SIG-M5 treated with dmso at 0.1 percent for 504 hours (cell line): ENCODE measurements around the gene AQP1.

Source experiments
- DNase-seq: peaks from one replicate; lab custom pipeline; 2025; ENCODE audit not compliant: unreplicated experiment; lab: John Stamatoyannopoulos, UW

AQP1 gene

DNA sequence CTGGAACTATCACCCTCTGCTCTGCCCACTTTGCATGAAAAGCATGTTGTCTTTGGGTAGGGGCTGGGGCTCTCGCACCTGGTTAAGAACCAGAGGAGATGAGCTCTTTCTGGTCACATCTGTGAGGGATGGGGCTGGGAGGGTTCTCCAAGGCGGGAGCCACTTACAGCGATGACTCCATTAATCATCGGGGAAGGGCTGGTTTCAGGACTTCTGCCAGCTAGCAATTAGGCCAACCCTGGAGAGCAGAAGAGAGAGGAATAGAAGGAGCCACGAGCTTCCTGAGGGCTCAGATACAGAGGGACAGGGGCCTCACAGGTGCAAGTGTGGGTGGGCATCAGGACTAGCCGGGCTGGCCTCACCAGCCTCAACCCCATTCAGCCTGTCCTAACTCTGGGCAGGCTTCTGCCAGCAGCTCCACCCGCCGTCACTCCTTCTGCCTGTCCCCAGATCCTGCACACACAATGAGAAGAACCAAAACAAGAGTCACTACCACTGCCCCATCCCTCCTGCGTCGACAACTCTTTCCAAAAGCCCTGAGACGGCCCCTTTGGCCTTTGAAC lies 8.4 kb downstream of the AQP1 start:
- no peak for DNase-seq

DNA sequence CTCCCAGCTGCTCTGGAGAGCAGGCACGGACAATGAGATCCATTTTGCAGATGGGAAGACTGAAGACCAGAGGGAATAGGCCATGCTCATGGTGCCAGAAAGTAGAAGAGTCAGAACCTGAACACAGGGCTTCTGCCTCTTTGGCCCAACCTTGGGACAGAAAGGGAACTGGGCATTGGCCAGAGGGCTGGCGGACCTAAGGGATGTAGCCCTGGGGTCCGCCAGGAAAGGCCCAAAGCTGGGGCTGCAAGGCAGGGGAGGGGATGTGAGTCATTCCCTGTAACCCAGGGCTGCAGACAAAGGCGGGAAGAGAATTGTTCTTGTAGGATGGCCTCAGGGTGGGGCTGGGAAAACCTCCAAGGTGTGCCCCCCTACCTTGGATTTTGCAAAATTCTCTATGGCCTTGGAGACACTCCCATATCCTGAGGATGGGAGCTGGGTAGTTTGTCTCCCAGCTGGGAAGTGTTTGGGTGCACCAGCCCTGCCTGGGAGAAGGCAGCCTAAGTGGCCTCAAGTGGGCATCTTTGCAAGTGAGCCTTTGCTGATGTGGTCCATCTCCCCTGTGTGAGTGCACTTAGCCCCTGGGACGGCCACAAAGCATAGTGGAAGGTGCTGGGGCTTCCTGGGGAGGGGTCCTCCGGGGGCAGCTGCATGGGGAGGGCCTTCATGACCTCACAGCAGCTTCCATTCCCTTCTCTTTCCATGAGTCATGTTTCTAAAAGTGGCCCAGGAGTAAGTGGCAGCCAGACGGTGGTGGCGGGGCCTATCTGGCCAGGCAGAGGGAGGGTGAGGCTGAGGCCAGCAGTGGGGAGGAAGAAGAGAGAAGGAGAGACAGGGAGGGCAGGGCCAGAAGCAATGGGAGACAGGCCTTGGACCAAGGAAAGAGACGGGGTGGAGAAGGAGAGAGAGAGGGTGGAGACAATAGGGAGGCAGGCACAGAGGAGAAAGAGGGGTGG lies 9.2 kb downstream of the AQP1 start:
- DNase-seq: no peak

DNA sequence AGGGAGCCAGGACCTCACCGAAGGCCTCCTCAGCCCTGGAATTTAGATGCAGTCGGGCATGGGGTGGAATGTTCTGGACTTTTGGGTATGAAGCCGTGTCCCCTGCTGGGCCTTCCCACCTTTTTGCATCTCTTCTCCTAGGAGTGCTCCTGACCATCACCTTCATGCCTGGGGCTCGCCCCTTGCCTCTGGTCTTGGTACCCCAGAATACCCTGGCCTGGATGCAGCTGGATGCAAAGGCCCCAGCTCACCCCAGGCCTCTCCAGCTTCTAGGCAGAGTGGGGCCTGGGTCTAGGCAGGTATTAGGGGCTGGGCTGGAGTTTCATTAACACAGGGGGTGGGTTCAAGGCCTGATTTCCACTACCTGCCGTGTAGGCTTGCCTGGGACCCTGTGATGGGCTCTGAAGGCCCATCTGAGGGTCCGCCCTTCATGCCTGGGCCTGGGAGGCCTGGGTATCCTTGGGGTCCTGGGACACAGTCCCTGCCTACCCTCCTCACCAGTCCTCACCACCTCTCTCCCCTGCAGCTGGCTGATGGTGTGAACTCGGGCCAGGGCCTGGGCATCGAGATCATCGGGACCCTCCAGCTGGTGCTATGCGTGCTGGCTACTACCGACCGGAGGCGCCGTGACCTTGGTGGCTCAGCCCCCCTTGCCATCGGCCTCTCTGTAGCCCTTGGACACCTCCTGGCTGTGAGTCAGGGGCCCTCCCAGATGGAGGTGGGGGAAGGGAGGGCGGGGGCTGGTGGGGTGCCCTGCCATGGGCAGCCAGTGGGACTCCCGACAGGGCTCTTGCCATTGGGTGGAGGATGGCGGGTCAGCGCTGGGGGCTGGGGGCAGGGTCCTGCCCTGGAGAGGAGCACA lies 10.1 kb downstream of the AQP1 start:
- DNase-seq: no peak

DNA sequence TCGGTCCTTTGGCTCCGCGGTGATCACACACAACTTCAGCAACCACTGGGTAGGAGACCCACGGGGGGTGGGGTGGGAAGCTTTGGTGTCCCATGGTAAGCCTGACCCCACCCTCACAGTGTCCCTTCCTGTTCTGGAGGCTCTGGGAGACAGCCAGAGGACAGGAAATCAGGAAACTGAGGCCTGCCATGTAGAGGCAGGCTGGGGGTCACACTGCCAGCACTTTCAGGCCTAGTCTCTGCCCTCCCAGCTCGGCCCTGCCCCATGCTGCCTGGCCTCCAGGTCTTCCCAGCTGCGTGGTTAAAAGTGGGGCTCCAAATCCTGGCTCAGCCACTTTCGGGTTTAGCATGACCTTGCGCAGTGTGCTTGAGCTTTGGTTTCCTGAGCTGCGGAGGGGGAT lies 10.9 kb downstream of the AQP1 start:
- DNase-seq: no peak

DNA sequence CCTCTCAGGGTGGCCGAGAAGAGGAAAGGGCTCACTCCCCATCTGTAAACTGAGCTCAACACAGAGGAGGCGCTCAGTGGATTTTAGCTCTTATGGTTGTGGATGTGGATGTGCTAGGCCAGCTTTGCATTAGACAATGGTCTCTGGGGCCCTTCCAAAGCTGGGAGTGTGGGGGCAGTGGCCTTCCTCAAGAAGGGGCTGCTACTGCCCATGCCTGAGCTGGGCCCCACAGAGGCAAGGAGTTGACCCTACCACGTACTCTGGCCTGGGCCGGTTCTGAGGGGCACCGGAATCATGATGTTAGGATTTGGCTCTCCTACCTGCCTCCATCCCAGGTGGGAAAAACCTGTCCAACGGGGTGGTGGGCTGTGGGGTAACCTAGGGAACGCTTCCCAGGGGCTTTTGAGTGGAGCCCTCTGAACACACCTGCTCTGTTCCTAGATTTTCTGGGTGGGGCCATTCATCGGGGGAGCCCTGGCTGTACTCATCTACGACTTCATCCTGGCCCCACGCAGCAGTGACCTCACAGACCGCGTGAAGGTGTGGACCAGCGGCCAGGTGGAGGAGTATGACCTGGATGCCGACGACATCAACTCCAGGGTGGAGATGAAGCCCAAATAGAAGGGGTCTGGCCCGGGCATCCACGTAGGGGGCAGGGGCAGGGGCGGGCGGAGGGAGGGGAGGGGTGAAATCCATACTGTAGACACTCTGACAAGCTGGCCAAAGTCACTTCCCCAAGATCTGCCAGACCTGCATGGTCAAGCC lies 11.5 kb downstream of the AQP1 start:
- no peak for DNase-seq

DNA sequence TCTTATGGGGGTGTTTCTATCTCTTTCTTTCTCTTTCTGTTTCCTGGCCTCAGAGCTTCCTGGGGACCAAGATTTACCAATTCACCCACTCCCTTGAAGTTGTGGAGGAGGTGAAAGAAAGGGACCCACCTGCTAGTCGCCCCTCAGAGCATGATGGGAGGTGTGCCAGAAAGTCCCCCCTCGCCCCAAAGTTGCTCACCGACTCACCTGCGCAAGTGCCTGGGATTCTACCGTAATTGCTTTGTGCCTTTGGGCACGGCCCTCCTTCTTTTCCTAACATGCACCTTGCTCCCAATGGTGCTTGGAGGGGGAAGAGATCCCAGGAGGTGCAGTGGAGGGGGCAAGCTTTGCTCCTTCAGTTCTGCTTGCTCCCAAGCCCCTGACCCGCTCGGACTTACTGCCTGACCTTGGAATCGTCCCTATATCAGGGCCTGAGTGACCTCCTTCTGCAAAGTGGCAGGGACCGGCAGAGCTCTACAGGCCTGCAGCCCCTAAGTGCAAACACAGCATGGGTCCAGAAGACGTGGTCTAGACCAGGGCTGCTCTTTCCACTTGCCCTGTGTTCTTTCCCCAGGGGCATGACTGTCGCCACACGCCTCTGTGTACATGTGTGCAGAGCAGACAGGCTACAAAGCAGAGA lies 12.2 kb downstream of the AQP1 start:
- DNase-seq: no peak

DNA sequence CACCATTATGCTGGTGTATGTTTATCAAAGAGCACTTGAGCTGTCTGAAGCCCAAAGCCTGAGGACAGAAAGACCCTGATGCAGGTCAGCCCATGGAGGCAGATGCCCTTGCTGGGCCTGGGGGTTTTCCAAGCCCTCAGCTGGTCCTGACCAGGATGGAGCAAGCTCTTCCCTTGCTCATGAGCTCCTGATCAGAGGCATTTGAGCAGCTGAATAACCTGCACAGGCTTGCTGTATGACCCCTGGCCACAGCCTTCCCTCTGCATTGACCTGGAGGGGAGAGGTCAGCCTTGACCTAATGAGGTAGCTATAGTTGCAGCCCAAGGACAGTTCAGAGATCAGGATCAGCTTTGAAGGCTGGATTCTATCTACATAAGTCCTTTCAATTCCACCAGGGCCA lies 13.0 kb downstream of the AQP1 start:
- no peak for DNase-seq

DNA sequence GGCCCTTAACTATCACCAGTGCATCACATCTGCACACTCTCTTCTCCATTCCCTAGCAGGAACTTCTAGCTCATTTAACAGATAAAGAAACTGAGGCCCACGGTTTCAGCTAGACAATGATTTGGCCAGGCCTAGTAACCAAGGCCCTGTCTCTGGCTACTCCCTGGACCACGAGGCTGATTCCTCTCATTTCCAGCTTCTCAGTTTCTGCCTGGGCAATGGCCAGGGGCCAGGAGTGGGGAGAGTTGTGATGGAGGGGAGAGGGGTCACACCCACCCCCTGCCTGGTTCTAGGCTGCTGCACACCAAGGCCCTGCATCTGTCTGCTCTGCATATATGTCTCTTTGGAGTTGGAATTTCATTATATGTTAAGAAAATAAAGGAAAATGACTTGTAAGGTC lies 13.5 kb downstream of the AQP1 start:
- DNase-seq: no peak

DNA sequence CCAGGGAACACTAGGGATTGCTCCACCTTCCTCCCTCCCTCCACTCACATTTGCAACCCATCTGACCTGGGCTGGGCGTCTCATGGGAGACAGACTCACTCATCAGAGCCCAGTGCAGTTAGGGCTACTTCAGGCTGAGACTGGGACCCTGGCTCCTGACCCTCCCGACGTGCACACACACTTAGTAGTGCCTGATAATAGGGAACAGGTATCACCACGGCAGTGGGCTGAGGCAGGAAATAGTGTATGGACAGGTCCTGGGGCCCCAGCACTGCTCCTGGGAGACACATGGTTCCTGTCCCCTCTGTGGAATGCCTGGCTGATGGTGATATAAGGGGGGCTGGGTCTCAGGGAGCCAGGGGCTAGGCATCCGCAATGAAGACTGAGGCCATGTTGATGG lies 14.3 kb downstream of the AQP1 start:
- DNase-seq: no peak

DNA sequence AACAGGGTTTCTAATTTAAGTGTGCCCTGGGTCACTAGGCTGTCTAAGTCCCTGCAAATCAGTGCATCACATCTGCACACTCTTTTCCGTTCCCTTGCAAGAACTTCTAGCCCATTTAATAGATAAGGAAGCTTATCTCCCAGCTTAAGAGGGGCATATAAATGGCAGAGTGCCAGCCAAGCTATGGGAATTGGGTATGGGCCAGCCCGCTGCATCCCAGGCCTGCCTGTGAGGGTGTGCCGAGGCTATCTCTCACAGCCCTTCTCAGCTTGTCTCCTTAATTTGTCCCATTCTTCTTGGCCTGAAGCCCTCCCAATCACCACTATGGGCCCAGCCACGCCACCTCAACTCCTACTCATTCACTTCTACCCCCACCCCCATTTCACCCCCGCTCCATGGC lies 14.7 kb downstream of the AQP1 start:
- DNase-seq: no peak

DNA sequence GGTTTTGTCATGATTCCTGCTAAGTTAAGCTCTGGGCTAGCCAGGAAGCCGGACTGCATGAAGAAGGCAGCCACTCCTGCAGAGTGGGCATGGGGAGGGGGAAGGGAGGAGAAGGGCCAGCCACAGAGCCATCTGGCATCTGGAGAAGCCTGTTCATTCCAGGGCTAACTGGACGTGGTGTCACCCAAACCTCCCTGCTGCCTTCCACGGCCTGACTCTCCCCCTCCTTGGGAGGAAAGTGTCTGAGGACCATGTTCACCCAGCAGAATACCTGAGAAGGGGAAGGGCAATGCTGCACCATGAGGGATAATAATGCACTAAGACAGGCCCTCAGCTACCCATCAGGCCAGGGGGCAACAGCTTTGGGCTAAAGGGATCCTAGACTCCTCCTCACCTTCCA lies 15.4 kb downstream of the AQP1 start:
- DNase-seq: no peak

DNA sequence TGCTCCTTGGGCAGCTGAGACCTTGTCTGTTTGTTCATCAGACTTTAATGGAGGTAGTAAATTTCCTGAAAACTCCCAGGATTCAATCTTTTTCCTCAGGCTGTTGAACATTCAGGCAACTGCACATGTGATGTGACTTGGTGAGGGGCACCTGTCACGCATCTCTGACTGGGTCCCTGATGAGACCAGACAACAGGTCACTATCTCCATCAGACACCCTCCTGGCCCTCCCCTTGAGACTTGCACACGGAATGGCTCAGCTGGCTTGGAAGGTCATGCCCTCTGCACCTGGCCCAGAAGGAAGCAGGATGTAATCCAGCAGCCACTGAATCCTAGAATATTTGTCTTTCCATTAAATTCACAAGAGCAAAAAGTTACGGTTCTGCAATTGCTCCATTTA lies 15.9 kb downstream of the AQP1 start:
- DNase-seq: no peak

DNA sequence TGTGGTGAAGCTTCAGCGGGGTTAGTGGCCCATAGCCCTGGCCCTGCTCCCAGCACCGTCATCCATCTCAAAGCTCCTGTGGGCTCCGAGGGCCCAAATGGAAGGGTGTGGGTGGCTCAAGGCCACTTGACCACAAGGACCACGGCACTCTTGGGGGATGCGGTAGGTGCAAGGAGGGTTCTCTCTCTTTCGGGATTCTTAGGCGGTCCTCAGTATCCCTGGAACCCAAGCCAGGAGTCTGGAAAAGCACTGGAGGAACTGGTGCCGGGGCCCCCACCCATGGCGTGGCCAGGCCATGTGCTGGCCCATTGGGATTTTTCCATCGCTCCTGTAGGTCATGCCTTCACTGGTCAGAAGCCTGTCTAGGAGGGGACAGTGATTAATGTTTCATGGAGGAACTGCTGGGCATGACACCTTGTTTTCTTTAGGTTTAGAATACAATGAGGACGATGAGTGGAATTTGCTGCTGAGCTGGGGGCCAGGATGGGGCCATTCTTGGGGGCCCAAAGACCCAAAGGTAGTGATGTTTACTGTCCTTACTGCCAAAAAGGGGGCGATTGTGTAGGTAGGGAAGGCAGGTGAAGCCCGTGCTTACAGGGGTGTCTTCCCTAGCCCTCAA lies 16.7 kb downstream of the AQP1 start:
- no peak for DNase-seq

DNA sequence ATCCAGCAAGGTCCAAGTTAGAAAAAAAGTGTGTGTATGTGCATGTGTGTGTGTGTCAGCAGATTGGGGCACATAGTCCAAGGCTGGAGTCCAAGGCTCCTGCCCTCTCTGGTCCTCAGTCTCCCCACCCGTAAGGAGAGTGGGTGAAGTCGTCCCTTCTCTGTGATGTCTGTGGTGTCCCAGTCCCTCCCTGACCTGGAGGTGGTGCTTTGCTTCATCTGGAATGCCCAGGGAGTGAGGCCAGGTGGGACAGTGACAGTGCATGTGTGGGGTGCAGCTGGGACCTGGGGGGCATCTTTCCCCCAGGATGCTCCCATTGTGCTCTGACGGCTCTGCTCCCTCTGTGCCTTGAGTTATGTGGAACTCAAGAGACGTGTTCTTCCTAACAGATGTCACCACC lies 18.0 kb downstream of the AQP1 start:
- no peak for DNase-seq

DNA sequence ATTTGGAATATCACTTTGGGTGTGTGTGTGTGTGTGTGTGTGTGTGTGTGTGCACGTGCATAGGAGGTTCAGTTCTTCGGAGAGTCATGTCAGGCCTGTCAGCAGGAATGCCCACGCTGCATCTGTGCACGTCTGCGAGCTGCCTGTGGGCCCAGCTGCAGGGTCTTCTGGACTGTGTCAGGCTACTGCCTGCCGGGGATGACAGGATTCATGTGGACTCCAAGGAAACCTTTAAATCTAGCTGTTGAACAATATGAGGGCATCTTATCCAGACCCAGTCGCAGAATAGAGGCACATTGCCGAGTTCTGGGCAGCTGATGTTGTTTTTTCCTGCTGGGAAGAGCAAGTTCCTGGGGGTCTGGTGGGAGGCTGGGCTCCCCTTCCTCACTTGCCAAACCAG lies 19.0 kb downstream of the AQP1 start:
- DNase-seq: no peak

DNA sequence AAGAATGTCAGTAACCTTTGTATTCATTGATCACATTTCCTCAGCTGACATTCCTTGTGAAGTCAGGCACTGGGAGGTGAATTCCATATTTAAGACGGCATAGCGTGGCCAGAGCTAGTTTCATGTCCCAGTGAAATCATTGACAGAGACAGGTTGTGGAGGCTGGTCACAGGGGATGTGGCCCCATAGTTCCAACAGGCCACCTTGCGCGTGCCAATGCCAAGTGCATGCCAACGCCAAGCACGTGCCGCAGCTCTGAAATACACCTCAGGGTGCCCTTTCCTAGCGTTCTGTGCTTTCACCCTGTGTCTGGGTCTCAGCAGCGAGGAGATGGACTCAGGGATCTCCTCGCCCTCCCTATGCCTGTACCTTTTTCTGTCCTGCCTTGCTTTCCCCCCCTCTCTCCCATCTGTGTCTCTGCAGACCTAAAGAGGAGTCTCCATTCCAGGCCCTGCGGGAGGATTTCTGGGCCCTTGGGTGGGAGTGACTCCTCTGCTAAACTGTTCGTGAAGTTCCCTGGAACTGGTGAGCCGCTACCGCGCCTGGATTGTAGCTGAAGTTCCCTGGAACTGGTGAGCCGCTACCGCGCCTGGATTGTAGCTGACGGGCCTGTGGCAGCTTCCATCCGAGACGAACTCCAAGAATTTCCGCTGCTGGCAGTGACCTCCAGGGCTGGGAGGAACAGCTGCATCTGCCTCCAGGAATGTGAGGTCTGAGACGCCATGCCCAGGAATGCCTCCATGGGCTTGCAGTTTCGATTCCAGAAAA lies 19.7 kb downstream of the AQP1 start:
- no peak for DNase-seq

DNA sequence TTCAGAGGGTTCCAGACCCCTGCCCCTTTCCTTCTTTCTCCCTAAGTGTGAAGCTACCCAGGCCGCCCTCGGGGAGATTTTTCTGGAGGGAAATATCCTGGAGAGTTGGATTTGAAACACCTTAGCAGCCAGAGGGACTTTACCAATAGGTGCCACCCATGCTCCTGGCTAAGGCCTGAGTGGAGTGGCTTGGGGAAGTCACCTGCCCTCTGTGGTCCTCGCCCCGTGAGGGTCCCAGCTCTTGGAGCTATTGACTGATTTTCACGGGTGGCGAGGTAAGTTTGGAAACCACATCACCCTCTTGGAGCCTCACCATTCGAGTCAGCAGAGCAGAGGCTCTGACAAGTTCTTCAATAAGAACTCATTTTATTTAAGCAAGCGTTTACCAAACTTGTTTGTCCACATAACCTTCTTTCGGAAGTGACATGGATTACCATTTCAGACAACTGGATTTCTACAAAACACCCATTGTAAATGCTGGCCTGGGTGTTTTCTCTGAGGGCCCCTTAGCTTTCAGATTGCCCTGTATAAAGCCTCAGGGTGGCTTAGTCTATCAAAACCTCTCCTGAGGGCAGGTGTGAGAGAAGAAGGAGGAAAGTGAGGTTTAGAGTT lies 20.4 kb downstream of the AQP1 start:
- DNase-seq: no peak

DNA sequence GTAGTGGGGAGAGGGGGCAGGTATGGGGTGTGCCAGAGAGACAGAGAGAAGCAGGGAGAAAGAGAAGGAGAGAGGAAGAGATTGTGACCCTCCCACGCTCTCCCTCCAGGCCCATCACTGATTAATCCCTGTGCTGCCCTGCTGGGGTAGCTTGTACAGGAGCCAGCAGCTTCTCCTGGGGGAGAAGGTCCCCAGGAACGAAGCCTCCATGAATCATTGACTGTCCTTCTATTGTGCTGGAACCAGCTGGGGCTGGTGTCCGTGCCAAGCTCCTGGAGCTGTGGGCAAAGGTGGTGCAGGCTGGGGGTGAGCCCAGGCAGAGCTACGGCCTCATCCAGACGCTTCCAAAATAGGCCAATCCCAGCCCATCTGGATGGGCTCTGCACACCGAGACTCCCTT lies 20.9 kb downstream of the AQP1 start:
- no peak for DNase-seq
